ENCODE data around the gene TMEM119.
"Not testable (repeated sequence)": the region's sequence is repeated elsewhere in the genome, so short reads cannot be mapped to it uniquely, and the experiment has no call there.

Gene TMEM119

GRCh38 chr12:108581311-108582227 is 16.3 kb downstream of the TMEM119 start:
- DNase-seq = no peak

GRCh38 chr12:108580531-108580930 is 17.4 kb downstream of the TMEM119 start:
- no peak for DNase-seq

- no peak for DNase-seq
Measured at GRCh38 chr12:108578813-108579212, 19.1 kb downstream of the TMEM119 start.

GRCh38 chr12:108578264-108578663 is 19.6 kb downstream of the TMEM119 start:
- no peak for DNase-seq

- DNase-seq = no peak
Measured at GRCh38 chr12:108577458-108577857, 20.4 kb downstream of the TMEM119 start.

- no peak for DNase-seq
Measured at GRCh38 chr12:108576660-108577234, 21.1 kb downstream of the TMEM119 start.

- DNase-seq = peak; percentile 43
Measured at GRCh38 chr12:108575199-108575912, 22.5 kb downstream of the TMEM119 start.

GRCh38 chr12:108574276-108574675 is 23.6 kb downstream of the TMEM119 start:
- not testable (repeated sequence) for DNase-seq

- DNase-seq = peak; percentile 30
Measured at GRCh38 chr12:108573317-108573716, 24.6 kb downstream of the TMEM119 start.

GRCh38 chr12:108572166-108572790 is 25.6 kb downstream of the TMEM119 start:
- DNase-seq = peak; percentile 49

GRCh38 chr12:108571609-108572165 is 26.2 kb downstream of the TMEM119 start:
- peak; percentile 47 for DNase-seq

GRCh38 chr12:108570743-108571608 is 26.9 kb downstream of the TMEM119 start:
- peak; percentile 53 for DNase-seq

- DNase-seq = peak; percentile 78
Measured at GRCh38 chr12:108568338-108569154, 29.3 kb downstream of the TMEM119 start.

GRCh38 chr12:108567406-108568337 is 30.2 kb downstream of the TMEM119 start:
- peak; percentile 13 for DNase-seq

- DNase-seq = peak; percentile 53
Measured at GRCh38 chr12:108566452-108566851, 31.4 kb downstream of the TMEM119 start.

GRCh38 chr12:108565976-108566375 is 31.9 kb downstream of the TMEM119 start:
- DNase-seq = peak; percentile 69

GRCh38 chr12:108565146-108565545 is 32.7 kb downstream of the TMEM119 start:
- DNase-seq = peak; percentile 17

GRCh38 chr12:108564724-108565123 is 33.2 kb downstream of the TMEM119 start:
- no peak for DNase-seq

GRCh38 chr12:108563804-108564151 is 34.1 kb downstream of the TMEM119 start:
- DNase-seq = no peak
